ENCODE data around the gene CLMP. TPM values are rescaled to one million over a fixed set of nuclear protein-coding genes. Genes with fewer than 3 reads are reported as not detected.
A peak's percentile ranks its signal among the peaks of the same experiment; 100 is the strongest.

Gene CLMP
- total and polyA plus RNA-seq, 4 donors: 5.2 to 22.9 (median 12.3) TPM

GRCh38 chr11:123190518-123190917, 4.5 kb downstream of the CLMP start:
- H3K9me3 ChIP-seq (ENCODE audit: control insufficient read depth in 4 of 4, insufficient read depth in 3 of 4, low read length in 3 of 4): no peaks in the 10 kb centered on the region
- H3K4me3 ChIP-seq: no peak overlapping the region
- peak in 1 of 3 donors; percentile 6 for DNase-seq
- peaks cover 0 to 18% (median 0%) of the 10 kb centered on the region in 3 donors for H3K27me3 ChIP-seq (ENCODE audit: control insufficient read depth in 3 of 3, insufficient read depth in 3 of 3, low read length in 2 of 3)
- no peak for ATAC-seq (ENCODE audit: insufficient read depth, low FRiP score)
- WGBS, 2 donors: 70 to 81% methylated on average over 3 of the region's 3 CpGs
- no peaks in the 10 kb centered on the region for H3K36me3 ChIP-seq (ENCODE audit: control insufficient read depth in 4 of 4, insufficient read depth in 4 of 4, low read length in 4 of 4)
- peaks cover 0 to 31% (median 0%) of the 10 kb centered on the region in 5 donors for H3K4me1 ChIP-seq (ENCODE audit: control insufficient read depth in 5 of 5, insufficient read depth in 5 of 5, low read length in 5 of 5)
- no peak for TF ChIP-seq CTCF (IDR thresholded peaks at IDR 0.05; ENCODE audit: control extremely low read depth, extremely low read depth)
- H3K9ac ChIP-seq (ENCODE audit: insufficient read depth in 1 of 2, low read length in 2 of 2): no peak overlapping the region
- no peak overlapping the region for H3K27ac ChIP-seq (ENCODE audit: low read depth in 1 of 2, low read length in 1 of 2)

- ATAC-seq (ENCODE audit: insufficient read depth, low FRiP score): no peak
- Histone ChIP-seq H3K9me3 (ENCODE audit: control insufficient read depth in 4 of 4, insufficient read depth in 3 of 4, low read length in 3 of 4) (no peaks in the 10 kb centered on the region), H3K4me1 (ENCODE audit: control insufficient read depth in 5 of 5, insufficient read depth in 5 of 5, low read length in 5 of 5) (peaks cover 0 to 23% (median 0%) of the 10 kb centered on the region in 5 donors), H3K9ac (ENCODE audit: insufficient read depth in 1 of 2, low read length in 2 of 2) (no peak overlapping the region), H3K36me3 (ENCODE audit: control insufficient read depth in 4 of 4, insufficient read depth in 4 of 4, low read length in 4 of 4) (no peaks in the 10 kb centered on the region), H3K27ac (ENCODE audit: low read depth in 1 of 2, low read length in 1 of 2) (no peak overlapping the region), H3K27me3 (ENCODE audit: control insufficient read depth in 3 of 3, insufficient read depth in 3 of 3, low read length in 2 of 3) (peaks cover 0 to 7% (median 0%) of the 10 kb centered on the region in 3 donors), H3K4me3 (no peak overlapping the region)
- no peak for TF ChIP-seq CTCF (IDR thresholded peaks at IDR 0.05; ENCODE audit: control extremely low read depth, extremely low read depth)
- WGBS, 2 donors: 49 to 50% methylated on average over 5 of the region's 5 CpGs
- DNase-seq: peak; percentile 40 to 72 (median 71)
Observed at GRCh38 chr11:123188508-123189165, 6.4 kb downstream of the CLMP start.

DNA sequence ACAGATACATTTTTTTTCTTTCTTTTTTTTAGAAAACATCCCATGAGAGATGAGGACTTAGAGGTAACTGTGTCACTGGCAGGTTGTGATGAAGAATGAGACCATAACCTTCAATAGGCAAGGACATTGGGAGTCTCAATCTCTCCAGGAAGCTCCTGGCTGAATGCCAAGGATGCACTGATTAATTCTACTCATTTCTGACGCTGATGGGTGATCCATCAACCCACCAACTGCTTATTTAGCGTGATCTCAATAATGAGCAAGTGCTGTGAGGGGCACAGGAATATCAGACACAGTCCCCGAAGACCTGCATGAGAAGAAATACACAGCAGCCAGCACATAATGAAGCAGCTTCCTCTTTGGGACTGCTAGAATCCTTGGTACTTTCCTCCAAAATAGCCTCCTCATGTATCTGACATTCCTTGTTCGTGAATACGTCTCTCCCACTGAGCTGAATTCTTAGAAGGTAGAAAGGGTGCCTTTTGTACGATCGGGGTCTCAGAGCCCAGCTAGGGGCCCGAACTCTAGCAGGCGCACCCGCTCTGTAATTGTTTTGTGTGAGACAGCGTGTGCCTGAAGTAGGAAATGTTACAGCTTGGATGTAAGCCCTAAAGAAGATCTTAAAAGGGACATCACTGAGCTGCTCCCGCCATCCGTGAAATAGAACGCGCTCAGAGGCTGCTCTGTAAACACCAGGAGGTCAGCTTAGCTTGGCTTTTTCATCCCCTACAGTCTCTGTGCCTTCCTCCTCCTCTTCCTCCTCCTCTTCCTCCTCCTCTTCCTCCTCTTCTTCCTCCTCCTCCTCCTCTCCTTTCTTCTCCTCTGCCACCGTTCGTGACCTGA, 7.2 kb downstream of the CLMP start:
- WGBS, 2 donors: 42 to 45% methylated on average over 17 of the region's 17 CpGs
- no peak overlapping the region for H3K27ac ChIP-seq (ENCODE audit: low read depth in 1 of 2, low read length in 1 of 2)
- H3K27me3 ChIP-seq (ENCODE audit: control insufficient read depth in 3 of 3, insufficient read depth in 3 of 3, low read length in 2 of 3): peaks cover 0 to 3% (median 0%) of the 10 kb centered on the region in 3 donors
- H3K9ac ChIP-seq (ENCODE audit: insufficient read depth in 1 of 2, low read length in 2 of 2): no peak overlapping the region
- H3K36me3 ChIP-seq (ENCODE audit: control insufficient read depth in 4 of 4, insufficient read depth in 4 of 4, low read length in 4 of 4): no peaks in the 10 kb centered on the region
- ATAC-seq (ENCODE audit: insufficient read depth, low FRiP score) (no peak), DNase-seq (peak in 2 of 3 donors; percentile 39 to 47)
- no peaks in the 10 kb centered on the region for H3K9me3 ChIP-seq (ENCODE audit: control insufficient read depth in 4 of 4, insufficient read depth in 3 of 4, low read length in 3 of 4)
- H3K4me3 ChIP-seq: no peak overlapping the region
- H3K4me1 ChIP-seq (ENCODE audit: control insufficient read depth in 5 of 5, insufficient read depth in 5 of 5, low read length in 5 of 5): peaks cover 0 to 16% (median 0%) of the 10 kb centered on the region in 5 donors
- no peak for TF ChIP-seq CTCF (IDR thresholded peaks at IDR 0.05; ENCODE audit: control extremely low read depth, extremely low read depth)
